GM19438 (cell line): ENCODE measurements around the gene MAP3K4.

Experiments used
- ATAC-seq: cut with Tn5 transposase; IDR thresholded peaks from one replicate; pipeline ENCODE4 v1.9.1; 2021; ENCODE audit warnings: low read depth; ENCODE audit not compliant: unreplicated experiment

The MAP3K4 gene

GRCh38 chr6:161076181-161076677 is 84.7 kb downstream of the MAP3K4 start:
- no peak for ATAC-seq

- ATAC-seq = no peak
Measured at GRCh38 chr6:161079566-161080262, 88.1 kb downstream of the MAP3K4 start.

GRCh38 chr6:161080263-161080970 is 88.8 kb downstream of the MAP3K4 start:
- no peak for ATAC-seq

- peak; percentile 79 for ATAC-seq
Measured at GRCh38 chr6:161082215-161082614, 90.6 kb downstream of the MAP3K4 start.

DNA sequence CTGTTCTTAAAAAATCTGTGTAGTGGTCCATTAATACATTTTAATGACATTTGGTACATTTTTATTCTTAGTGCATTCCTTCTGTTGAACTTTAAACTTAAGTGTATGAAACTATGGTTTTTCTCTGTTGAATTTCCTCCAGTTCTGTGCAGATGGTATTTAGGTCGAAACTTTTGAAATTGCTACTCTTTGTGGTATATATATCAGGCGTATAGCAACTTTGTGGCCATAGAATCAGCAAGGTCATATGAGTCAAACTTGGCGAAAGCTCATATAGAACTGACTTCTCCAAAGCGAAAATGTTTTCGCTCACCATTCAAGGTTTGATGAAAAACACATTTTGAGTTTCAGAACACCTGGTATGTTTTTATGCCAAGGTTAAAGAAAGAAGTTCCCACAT is 93.7 kb downstream of the MAP3K4 start:
- no peak for ATAC-seq

DNA sequence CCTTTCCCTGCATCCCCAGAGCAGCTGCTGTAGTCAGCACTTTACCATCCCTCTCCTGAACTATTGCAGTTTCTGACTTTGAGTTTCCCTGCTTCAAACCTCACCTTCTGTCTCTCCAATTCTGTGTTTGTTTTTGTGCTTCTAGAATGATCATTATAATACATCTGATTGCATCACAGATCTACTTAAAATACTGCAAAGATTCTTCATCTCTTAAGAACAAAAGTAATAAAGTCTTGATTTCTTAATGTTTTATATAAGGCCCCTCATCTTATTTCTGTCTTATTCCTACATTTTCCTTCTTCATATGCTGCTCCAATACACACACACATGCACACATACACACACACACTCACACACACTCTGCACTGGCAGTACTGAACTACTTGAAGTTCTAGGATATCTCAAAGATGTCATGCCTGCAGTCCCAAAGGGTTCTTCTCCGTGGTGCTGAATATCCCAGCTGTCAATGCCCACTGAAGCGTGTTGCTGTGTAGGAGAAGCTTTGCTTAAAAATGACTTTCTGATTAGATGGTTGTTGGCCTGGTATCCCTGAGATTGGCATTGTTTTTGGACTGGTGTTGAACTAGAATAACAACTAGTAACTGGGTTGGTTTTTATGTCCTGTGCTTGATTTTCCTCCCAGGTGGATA is 97.2 kb downstream of the MAP3K4 start:
- no peak for ATAC-seq

- ATAC-seq = no peak
Measured at GRCh38 chr6:161091151-161091550, 99.6 kb downstream of the MAP3K4 start.

DNA sequence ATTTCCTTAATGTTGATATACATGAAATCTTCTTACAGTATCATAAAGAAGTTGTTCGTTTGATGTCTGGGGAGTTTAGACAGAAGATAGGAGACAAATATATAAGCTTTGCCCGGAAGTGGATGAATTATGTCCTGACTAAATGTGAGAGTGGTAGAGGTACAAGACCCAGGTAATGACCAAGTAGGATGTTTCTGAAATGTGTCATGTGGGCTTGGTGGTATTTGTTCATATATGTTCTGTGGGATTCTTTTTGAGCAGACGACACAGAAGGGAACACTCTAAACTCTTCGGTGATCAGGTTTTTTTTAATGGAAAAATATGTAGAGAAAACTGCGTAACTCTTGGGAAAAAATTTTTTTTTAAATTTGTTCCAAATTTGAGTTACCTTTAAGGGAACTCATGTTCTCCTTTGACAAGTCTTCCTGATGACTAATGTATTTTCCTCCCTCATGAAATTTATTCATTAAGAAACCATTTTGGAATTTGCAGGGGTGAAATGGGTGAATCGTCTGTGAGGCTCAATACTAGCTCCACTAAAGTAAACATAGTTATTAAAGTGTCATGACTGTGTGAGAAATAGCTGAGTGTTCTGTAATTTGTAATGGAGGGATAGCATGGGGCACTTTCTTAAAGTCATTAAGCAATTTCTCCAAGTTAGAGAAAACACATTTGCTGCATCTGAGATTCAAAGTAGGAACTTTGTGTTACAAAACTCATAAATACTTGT is 100.6 kb downstream of the MAP3K4 start:
- ATAC-seq = no peak

DNA sequence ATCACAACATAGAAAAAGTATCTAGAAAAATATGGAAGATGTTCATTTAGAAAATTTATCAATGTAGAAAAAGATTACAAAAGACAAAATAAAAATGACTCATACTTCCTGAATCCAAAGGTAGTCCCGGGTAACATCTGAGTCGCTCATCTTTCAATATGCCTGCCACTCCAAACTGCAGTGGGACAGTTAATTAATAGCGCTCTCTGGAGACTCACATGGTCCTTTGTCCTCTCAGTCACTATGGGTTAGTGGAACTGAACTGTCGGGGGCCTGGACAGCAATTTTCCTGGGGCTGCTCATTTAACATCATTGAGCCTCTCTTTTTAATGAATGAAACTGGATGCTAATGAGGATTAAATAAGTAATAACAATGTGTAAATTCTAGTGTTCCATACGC is 103.4 kb downstream of the MAP3K4 start:
- ATAC-seq = no peak

- no peak for ATAC-seq
Measured at GRCh38 chr6:161095916-161096315, 104.3 kb downstream of the MAP3K4 start.

DNA sequence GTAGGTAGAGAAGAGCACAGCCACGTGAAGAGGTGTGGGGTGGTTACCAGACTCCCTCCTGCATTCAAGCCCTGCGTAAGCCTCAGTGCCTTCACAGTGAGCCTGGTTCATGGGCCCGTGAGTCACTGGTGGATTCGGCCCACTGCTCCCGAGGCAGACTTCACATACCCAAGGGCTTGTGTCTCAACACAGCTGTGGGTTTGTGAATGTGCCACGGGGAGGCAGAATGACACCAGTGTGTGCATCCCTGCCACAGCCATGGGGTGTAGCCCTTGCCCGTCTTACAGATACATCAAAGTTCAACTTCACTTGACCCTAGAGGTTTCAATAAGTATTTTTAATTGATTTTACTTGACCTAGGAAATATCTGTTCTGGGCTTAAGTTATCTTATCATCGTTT is 108.5 kb downstream of the MAP3K4 start:
- no peak for ATAC-seq

DNA sequence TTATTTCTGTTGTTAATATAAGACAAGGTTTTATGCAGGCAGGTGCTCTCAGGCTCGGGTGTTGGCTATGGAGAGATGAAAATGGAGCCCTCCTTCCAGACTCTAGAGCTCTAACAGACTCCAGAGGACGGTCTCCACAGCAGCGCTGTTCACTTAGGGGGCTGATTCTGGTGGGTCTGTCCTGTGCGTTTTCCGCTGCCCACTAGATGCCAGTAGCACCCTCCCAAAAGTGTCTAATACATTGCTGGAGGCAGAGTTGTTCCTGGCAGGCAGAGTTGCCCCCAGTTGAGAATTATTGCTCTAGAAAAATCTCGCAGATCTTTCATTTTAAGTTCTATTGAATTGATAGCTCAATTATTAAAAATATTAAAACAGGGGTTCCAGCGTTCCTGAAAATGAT is 109.9 kb downstream of the MAP3K4 start:
- ATAC-seq = no peak

GRCh38 chr6:161103475-161103874 is 111.9 kb downstream of the MAP3K4 start:
- no peak for ATAC-seq

GRCh38 chr6:161104966-161105365 is 113.4 kb downstream of the MAP3K4 start:
- no peak for ATAC-seq

- ATAC-seq = no peak
Measured at GRCh38 chr6:161105408-161105807, 113.8 kb downstream of the MAP3K4 start.

DNA sequence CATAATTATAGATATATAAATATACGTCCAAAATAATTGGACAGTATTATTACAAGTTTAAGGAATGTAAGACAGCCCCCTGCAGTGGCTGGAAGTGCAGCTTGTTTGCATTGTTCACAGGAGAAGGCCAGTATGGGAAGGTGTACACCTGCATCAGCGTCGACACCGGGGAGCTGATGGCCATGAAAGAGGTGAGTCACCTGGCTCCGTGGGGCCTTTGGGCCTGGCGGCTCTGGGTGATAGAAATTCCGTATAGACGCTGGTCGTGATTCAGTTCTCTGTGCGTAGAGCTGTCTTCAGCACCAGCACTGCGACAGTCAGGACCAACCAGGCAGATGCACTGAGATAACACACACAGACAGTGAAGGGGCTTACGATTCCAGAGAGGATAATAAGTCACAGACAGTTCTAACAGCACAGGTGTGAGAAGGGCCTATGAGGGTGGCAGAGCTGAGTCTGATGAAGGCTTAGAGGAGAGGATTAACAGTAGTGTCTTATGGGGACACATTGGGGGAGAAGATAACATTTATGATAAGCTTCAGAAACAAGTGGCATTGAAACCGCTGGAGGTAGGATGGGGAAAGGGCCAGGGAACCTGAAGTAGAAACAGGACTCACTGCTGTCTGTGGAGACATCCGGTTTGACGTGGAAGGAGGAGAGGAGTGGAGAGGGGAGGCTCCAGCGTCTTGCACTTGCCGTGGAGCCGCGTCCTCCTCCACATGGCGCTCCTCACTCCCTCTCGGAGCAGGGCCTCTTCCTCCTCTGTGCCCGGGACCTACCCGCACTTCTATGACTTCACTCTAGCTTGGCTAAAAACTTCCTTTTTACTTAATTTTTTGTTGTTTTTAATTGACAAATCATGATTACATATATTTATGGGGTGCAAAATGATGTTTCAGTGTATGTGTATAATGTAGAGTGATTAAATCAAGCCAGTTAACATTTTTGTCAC is 116.5 kb downstream of the MAP3K4 start:
- ATAC-seq = no peak

- ATAC-seq = no peak
Measured at GRCh38 chr6:161108916-161109315, 117.3 kb downstream of the MAP3K4 start.

DNA sequence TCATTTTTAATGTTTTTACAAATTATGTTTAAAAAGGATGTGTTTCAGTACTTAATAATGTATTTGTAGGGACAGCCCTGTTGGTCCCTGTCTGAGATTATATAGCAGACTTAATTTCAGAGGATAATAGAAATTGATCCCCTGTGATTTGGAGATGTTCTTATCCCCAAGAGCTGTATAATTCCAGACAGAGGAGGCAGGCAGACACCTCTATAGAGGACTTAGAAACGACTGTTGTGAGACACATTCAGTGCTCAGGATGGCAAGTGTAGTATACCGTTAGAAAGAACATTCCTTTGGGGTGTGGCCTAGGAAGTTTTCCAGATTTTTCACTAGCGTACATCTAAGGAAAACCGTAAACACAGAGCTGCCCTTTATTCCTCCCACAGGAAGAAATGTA is 117.8 kb downstream of the MAP3K4 start:
- no peak for ATAC-seq

DNA sequence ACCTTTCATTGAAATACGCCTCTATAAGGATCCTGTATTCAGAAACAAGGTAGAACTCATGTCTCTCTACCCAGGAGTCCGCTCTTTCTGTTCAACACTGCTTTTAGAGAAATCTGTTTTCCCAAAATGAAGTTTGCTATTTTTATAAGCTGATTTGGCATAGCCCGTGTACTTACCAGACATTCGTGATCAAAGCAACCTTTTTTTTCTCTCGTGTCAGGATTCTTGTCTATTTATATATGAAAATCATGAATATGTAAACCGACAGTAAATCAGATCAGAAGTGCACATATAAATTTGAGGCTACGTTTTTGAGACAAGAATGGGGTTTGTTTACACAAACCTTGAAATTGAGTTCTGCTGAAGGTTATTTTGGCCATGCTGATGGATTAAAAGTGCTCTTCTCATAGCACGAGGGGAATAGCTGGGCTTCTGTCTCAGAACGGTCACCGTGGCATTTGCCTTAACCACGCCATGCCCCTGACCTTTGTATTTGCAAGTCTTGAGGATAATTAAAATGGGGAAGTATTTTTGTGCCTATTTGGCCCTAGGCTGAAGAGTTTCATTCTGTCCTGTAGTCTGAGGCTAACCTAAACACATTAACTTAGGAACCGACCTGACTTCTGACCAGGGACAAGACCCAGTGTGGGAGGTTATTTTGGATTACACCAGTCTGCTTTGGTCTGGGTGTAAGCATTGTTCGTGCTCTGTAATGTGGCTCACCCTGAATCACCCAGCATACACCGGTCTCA is 118.6 kb downstream of the MAP3K4 start:
- no peak for ATAC-seq
